ENCODE data around the gene GSTA4.

The GSTA4 gene

DNA sequence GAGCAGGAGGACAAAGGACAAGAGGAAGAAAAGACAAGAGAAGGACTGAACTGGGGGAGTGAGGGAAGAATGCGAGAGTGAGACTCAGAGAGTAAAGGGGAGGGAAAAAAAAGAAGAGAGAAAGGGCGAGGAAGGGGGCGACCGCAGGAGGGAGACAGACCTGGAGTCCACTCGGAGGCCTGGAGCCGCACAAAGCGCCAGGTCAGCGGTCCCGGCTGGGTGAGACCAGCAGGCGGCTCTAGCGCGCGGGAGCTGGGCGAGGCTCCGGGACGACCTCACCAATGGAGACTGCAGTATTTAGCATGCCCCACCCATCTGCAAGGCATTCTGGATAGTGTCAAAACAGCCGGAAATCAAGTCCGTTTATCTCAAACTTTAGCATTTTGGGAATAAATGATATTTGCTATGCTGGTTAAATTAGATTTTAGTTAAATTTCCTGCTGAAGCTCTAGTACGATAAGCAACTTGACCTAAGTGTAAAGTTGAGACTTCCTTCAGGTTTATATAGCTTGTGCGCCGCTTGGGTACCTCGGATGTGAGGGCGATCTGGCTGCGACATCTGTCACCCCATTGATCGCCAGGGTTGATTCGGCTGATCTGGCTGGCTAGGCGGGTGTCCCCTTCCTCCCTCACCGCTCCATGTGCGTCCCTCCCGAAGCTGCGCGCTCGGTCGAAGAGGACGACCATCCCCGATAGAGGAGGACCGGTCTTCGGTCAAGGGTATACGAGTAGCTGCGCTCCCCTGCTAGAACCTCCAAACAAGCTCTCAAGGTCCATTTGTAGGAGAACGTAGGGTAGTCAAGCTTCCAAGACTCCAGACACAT, at the start of gene GSTA4:
Gene GSTA4 (minus strand): TSS at position 196 of the 824 bp plus-strand sequence. CDS start 1,041 bp downstream, outside the sequence.
- peak; percentile 99 for DNase-seq (ENCODE audit: low spot score)

- DNase-seq (ENCODE audit: low spot score) = no peak
Observed at GRCh38 chr6:53044572-53044971, 49.5 kb upstream of the GSTA4 start.

- peak; percentile 44 for DNase-seq (ENCODE audit: low spot score)
Observed at GRCh38 chr6:53044071-53044470, 49.0 kb upstream of the GSTA4 start.

GRCh38 chr6:53043581-53043980, 48.5 kb upstream of the GSTA4 start:
- DNase-seq (ENCODE audit: low spot score) = peak; percentile 50

GRCh38 chr6:53042112-53042511, 47.0 kb upstream of the GSTA4 start:
- DNase-seq (ENCODE audit: low spot score) = peak; percentile 82

DNA sequence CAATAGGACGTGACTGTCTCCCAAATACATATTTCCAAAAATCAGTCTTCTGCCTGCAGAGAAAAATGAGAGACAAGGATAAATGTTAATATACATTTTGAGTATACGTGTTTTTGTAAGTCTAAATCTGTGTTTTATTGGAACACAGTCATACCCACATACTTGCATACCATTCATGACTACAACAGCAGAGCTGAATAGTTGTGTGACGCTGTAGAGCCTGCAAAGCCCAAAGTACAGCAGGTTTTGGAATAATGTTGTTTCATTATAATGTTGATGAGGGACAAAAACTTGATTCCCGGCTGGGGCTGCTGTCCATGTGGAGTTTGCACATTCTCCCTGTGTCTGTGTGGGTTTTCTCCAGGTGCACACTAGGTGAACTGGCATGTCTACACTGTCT, 46.3 kb upstream of the GSTA4 start:
- peak; percentile 25 for DNase-seq (ENCODE audit: low spot score)

DNA sequence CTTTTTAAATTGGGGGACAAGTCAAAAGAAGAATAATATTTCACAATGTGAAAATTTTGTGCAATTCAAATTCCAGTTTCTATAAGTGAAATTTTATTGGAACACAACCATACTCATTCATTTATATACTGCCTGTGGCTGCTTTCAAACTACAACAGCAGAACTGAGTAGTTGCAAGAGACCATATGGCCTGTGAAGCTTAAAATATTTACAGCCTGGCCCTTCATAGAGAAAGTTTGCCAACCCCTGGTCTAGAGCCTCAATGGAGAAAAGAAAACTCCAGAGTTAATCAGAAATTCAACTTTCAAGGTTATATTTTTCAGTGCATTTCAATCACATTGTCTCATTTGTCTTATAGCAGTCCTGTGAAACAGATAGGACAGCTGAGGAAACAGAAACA, 43.5 kb upstream of the GSTA4 start:
- no peak for DNase-seq (ENCODE audit: low spot score)

DNA sequence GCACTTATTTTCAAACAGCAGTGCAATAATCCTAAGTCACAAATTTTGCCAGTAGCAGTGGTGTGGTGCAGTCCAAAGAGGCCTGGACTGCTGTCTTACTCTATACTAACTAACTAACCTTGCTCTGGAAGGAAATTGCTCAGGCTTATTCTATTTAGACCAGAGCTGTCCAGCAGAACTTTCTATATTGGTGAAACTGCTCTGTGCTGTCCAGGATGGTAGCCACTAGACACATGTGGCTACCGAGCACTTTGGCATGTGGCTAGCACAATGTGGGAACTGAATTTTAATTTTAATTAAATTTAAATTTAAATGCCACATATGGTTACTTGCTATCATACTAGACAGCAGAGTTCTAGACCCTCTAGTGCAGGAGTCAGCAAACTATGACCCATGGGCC, 43.1 kb upstream of the GSTA4 start:
- DNase-seq (ENCODE audit: low spot score) = no peak

DNA sequence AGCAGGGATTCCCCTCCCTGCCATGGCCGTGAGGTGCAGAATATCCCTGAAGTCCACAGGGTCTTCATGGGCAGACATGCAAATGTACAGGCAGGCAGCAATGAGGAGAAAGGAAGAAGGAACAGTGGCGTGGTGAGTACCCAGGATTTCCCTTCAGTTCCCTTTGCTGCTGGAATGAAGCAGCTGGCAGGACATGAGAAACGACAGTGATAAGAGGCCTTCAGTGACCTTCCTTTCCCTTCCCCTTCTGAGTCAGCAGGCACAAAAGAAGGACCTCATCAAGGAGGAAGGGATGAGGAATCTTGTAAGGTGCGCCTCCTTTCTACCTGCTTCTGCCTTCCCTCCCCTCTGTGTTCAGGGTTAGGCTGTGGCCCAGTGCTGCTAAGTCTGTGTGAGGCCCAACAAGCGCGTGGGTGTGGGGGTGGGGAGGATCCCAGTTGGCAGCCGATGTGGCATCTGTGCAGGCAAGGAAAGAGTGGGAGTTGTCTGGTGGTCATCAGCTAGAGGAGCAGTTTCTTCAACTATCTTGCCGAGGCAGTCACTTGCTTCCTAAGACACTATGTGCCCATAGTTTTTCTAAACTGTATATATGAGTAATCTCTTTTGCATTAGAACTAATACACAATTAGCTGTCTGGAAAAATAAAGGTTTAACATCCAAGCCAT, 40.6 kb upstream of the GSTA4 start:
- DNase-seq (ENCODE audit: low spot score) = no peak

- DNase-seq (ENCODE audit: low spot score) = peak; percentile 25
Observed at GRCh38 chr6:53033764-53034163, 38.7 kb upstream of the GSTA4 start.

DNA sequence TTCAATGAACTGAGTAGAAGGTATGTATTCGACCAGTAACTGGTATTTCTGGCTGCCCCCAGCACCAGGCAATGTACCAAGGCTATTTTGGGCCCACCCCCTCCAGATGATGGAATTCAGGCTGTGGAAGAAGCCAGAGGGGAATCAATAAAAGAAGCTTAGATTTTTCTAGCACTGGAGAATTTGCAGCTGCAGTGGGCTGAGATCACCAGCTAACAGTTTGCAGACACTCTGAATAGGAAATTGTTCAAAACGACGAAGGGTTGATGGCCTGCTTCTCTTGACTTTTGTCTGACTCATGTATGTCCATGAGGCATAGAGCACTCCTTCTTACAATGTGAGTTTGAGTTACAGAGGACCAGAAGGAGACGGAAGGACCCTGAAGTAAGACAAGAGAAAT, 37.8 kb upstream of the GSTA4 start:
- no peak for DNase-seq (ENCODE audit: low spot score)

DNA sequence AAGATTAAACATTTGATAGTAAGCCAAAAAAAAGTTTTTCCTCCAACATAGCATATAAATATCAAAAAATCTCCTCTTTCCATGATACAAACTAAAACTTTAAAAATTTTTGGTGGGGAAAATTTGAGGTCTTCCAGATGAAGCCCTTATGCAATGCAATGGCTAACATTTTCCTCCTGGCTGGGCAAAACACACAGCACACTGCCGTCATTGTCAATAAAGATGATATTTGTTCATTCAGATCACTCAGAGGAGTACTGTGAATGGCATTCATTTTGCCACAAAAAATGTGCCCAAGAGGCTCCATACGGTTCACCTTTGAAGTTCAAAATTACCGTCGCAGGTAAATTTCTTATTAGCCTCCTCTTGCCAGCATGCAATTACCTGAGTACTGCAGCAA, 36.2 kb upstream of the GSTA4 start:
- no peak for DNase-seq (ENCODE audit: low spot score)

GRCh38 chr6:53029761-53030160, 34.7 kb upstream of the GSTA4 start:
- no peak for DNase-seq (ENCODE audit: low spot score)

DNA sequence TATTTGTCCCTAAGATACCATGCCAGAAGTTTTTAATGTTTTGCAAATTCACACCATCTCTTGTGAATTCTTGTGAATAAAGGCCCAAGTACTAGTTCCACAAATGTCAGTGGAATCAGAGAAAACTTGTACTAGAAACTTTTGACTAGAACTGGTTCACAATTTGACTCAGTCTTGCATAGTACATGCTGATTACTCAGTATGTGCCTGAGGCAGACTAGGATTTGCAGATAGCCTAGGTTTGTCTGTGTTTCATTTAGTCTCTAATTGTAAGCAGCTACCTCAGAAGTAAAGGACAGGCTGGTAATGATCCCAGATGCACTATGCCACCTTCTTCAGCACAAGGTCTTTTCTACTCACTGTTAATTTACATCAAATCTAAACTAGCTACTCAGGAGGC, 34.2 kb upstream of the GSTA4 start:
- no peak for DNase-seq (ENCODE audit: low spot score)

GRCh38 chr6:53028467-53028866, 33.4 kb upstream of the GSTA4 start:
- DNase-seq (ENCODE audit: low spot score) = no peak

DNA sequence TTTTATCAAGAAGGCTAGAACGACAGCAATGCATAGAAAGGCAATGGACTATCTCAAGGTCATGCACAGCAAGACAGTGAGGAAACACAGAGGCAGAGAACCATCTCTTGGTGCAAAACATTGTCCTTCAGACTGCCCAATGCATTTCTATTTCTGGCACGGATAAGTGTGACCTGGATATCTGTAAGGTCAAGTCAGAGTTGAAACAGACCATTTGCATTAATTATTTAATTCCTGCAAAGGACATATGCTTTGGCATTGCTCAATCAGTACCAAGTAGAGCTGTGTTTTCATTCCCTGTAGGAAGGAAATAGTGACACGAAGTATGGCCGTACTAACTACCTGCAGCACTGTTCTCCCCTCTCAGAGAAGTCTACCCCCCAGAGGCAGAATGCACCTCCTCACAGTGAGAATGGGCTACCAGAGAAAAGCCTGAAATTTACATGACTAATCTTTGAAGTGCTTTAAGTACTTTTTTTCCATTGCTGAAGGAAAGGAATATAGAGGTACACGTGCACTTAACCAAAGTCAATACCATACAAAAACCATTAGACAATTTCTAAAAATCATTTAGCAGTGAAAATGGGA, 32.1 kb upstream of the GSTA4 start:
- DNase-seq (ENCODE audit: low spot score) = no peak

- no peak for DNase-seq (ENCODE audit: low spot score)
Observed at GRCh38 chr6:53026526-53026925, 31.4 kb upstream of the GSTA4 start.

GRCh38 chr6:53023323-53023722, 28.2 kb upstream of the GSTA4 start:
- no peak for DNase-seq (ENCODE audit: low spot score)

- no peak for DNase-seq (ENCODE audit: low spot score)
Observed at GRCh38 chr6:53020005-53020744, 25.1 kb upstream of the GSTA4 start.

DNA sequence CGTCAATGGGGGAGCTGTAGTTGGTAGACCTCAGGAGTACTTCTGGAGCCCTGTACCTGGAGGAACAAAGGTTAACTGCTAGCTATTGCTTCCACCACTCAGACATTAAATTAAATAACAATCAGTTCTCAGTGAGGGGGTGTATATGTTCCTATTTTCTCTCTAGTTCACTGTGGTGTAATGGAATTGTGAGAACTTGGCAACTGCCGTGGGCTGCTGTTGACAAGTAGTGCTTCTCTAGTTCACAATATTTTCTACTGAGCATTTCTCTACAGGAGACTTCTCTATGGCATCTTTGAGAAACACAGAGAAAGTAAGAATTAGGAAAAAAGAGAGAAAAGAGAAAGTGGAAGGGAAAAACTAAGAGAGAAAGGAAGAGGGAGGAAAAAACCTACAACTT, 23.4 kb upstream of the GSTA4 start:
- no peak for DNase-seq (ENCODE audit: low spot score)

DNA sequence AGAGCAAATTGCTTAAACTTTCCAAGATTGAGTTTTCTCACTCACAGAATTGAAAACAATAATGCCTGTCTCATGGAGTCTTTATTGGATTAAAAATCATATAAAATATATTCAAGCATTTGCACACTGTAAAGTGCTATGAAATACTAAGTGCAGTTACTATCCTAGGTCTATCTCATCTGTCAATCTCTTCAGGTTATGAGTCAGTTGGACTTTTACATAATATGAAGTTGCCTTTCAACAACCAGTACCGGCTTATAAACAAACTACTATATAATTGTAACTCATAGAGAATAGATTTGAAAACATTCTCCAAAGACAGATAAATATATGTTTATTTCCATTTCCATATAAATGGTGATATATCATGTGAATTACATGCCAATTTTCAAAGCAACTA, 20.4 kb upstream of the GSTA4 start:
- no peak for DNase-seq (ENCODE audit: low spot score)

DNA sequence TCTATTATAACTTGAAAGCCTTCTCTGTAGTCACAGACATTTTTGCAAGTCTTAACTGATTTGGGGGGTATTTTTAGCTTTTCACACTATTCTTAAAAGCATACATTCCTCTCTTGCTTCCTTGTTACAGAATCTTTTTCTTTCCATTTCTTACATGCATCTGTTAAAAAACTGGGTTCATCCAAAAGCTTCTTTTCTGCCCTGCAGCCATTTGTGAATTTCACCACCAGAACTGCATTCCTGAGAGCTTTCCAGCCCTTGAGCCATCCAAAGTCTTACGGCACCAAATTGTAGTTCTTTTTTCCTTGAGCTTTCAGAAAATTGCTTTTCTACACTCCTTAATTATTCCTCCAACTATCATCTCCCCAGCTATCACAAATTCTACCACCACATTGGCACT, 19.7 kb upstream of the GSTA4 start:
- no peak for DNase-seq (ENCODE audit: low spot score)

GRCh38 chr6:53014063-53014462, 19.0 kb upstream of the GSTA4 start:
- peak; percentile 51 for DNase-seq (ENCODE audit: low spot score)
